H1 (cell line): ENCODE results near the gene MAP2K5. TPM values are rescaled to one million over a fixed set of nuclear protein-coding genes. Genes with fewer than 3 reads are reported as not detected.

Experiments used
- CHD7 ChIP-seq: fragments of 300-600 bp; sonication (generic); IDR thresholded peaks from 2 replicates; pipeline ENCODE4 v1.7.1; 2012; ENCODE audit warnings: low read length, moderate library complexity, mild to moderate bottlenecking, inconsistent platforms; ENCODE audit not compliant: insufficient replicate concordance
- TEAD4 ChIP-seq: IDR thresholded peaks from 2 replicates; pipeline ENCODE4 v1.6.1; 2012; ENCODE audit warnings: low read depth, low read length, inconsistent platforms, mixed read lengths
- polyA plus RNA-seq, 7 experiments: library from polyadenylated mRNA; depleted of rRNA in 3 of 7; stranded (reverse) in 5 of 7; unstranded in 2 of 7; fragments of >200 nt in 5 of 7; fragments of 200-250 nt in 2 of 7; gene quantifications; 1 replicate in 5 of 7; 2 replicates in 1 of 7; 4 replicates in 1 of 7; pipeline versions ENCODE4 v1.2.1 to v1.2.3, GENCODE V29; 2011 to 2013; ENCODE audit warnings: missing spikeins in 2 of 7, mixed read lengths in 2 of 7
- total RNA-seq: library from RNA; stranded (reverse); fragmentation: NEBNext Ultra II Directional; extraction: Animal tissue kit (Norgen Biotek cat#: 25700); gene quantifications from 2 replicates; pipeline ENCODE4 v1.2.1, GENCODE V29; 2021

MAP2K5 gene
- total and polyA plus RNA-seq, 2 of the 8 experiments (the other 6 are each of a cell fraction or from before 2014, with no cell fraction given): 4.4 to 15.8 TPM

- TF ChIP-seq CHD7 (no peak), TEAD4 (no peak)
Observed at GRCh38 chr15:67670647-67671305, 128.3 kb downstream of the MAP2K5 start (continued).
